ENCODE data around the gene DUSP2.

DUSP2 gene

GRCh38 chr2:96145036-96145847, at the start of gene DUSP2:
DUSP2 (minus strand) TSS chr2:96145440; CDS start chr2:96145354, 86 bp downstream.
- DNase-seq = no peak

GRCh38 chr2:96191937-96192670, 46.9 kb upstream of the DUSP2 start:
- no peak for DNase-seq

DNA sequence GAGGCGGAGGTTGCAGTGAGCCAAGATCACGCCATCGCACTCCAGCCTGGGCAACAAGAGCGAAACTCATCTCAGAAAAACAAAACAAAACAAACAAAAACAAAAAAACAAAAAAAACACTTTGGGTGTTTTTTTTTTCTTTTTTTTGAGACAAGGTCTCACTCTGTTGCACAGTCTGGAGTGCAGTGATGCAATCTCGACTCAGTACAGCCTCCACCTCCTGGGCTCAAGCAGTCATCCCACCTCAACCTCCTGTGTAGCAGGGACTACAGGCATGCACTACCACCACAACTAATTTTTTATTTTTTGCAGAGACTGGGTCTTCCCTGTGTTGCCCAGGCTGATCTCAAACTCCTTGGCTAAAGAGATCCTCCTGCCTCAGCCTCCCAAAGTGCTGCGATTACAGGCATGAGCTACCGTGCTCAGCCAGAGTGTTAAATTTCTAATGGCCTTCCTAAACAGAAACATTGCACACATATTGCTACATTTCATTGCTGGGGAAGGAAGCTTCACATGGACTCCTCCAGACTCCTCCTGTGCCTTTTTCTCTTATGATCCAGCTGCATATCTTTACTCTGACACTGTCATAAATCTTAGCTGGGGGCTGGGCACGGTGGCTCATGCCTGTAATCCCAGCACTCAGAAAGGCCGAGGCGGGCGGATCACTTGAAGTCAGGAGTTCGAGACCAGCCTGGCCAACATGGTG, 43.7 kb upstream of the DUSP2 start:
- DNase-seq = no peak

GRCh38 chr2:96186562-96186961, 41.3 kb upstream of the DUSP2 start:
- no peak for DNase-seq

GRCh38 chr2:96185516-96185915, 40.3 kb upstream of the DUSP2 start:
- DNase-seq = no peak

DNA sequence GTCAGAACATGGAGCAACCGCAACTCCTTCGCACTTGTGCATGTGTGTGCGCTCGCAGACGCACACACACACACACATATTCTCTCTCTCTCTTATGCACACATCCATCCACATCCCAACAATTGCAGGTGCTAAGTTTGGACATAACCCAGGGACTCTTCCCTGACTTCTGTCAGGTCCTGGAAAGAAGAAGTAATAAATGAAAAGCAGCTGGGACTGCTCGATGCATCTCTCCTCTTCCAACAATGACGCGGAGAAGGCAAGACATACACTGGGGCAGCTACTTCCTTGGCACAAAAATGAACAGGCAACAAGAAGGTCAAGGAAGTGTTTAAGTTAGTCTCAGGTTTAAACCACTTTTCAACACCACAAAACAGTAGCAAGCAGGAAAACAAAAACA, 39.7 kb upstream of the DUSP2 start:
- no peak for DNase-seq

- DNase-seq = no peak
These were observed 38.9 kb upstream of the DUSP2 start for GRCh38 chr2:96184188-96184587.

DNA sequence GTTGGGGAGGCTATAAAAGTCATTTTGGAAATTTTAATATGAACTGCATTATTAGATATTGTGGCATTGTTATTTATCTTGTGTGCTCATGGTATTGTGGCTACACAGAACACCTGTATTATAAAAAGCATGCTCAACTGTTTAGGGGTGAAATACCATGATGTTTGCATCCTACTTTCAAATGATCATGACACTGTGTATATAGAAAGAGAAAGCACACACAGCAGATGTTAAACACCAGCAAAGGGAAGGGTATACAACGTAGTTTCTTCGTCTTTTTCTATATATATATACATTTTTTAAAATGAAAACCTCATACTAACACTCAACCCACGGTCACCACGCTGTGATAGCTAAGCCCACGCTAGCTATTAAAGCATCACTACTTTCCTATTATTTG, 36.3 kb upstream of the DUSP2 start:
- DNase-seq = no peak

DNA sequence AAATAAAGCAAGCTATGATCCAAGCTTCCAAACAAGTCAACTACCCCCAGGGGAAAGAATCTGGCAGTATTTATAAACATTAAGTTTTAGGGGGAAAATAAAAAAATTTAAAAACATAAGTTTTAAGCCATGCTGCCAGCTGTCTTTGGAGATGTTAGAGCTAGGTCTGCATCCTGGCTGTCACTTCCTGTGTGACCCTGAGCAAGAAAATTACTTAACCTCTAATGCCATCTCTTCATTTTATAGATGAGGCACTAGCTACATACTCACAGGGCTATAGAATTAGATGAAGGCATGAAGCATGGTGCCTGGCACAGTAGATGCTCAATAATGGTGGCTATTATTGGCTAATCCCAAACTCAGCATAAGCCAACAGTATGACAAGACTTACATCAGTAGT, 35.3 kb upstream of the DUSP2 start:
- no peak for DNase-seq

- DNase-seq = no peak
These were observed 34.8 kb upstream of the DUSP2 start for GRCh38 chr2:96180002-96180401.

- no peak for DNase-seq
These were observed 31.4 kb upstream of the DUSP2 start for GRCh38 chr2:96176661-96177060.

DNA sequence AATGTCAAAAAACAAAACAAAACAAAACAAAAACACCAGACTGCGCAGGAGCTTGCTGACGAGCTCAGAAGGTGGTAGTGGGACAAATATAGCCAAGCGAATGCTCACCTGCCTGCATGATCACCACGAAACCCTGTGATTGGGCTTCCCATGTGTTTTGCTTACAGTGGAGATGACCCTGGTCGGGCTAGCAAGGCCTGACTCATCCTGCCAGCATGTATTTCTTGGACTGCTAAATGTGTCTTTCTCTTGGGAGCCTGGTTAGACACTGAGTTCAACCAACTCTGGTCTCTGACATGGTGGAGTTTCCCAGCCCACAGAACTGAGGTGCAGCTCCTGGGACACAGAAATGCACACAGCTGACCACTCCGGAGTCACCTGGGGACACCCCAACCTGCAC, 30.7 kb upstream of the DUSP2 start:
- no peak for DNase-seq

DNA sequence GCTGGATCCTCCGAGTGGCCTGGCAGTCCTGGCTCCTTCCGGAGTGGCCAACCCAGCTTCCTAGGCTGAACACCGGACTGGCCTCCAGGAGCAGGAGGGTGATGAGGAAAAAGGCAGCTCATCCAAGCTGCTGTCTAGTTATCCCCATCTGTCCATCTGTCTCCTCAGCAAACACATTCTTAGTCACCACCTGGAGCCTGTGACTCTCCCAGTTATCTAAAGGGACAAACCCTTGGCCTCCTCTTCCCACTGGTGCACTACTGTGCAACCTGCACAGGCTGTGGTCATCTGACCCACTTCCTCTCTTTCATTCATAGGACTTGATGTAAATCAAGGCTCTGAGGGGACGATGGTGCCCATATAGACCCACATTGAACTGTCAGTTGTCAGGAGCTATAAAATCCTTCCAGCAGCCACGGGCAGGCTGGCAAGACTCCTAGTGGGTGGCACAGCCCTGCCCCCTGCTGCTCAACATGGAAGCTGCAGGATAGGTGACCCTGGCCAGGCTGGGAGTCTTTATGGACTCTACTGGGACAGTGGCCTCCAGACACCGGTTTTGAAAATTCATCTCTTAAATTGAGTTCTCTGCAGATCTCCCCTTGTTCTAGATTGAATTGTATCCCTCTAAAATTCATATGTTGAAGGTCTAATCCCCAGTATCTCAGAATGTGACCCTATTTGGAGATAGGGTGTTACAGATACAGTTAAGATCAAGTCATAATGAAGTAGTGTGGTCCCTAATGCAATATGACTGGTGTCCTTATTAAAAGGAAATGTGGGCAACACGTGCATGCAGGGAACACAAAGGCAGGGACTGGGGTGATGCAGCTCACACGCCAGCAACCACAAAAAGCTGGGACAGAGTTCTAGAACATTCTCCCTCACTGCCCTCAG, 29.3 kb upstream of the DUSP2 start:
- DNase-seq = no peak

DNA sequence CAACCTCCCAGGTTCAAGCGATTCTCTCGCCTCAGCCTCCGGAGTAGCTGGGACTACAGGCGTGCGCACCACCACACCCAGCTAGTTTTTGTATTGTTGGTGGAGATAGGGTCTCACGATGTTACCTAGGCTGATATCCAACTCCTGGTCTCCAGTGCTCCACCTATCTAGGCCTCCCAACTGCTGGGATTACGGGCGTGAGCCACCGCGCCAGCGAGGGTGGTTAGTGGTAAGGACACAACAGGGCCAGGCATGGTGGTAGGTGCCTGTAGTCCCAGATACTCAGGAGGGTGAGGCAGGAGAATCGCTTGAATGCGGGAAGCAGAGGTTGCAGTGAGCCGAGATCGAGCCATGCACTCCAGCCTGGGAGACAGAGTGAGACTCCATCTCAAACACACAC, 26.6 kb upstream of the DUSP2 start:
- no peak for DNase-seq

DNA sequence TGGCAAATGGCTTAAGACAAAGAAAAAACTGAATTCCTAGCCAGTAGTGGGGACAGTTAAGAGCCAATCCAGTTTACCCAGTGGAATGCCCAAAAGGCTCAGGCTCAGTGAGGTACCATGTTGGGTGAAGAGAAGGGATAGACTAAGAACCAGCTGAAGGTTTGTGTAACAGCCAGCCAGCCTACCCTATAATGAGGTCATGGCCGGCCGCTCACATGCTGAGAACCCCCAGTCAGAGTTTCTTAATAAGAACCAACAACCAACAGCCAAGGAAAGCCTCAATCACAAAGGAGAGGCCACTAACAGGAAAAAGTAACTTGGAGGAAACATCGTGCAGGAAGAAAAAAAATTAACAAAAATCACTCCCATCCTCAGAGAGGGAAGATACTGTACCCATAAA, 25.4 kb upstream of the DUSP2 start:
- DNase-seq = no peak

DNA sequence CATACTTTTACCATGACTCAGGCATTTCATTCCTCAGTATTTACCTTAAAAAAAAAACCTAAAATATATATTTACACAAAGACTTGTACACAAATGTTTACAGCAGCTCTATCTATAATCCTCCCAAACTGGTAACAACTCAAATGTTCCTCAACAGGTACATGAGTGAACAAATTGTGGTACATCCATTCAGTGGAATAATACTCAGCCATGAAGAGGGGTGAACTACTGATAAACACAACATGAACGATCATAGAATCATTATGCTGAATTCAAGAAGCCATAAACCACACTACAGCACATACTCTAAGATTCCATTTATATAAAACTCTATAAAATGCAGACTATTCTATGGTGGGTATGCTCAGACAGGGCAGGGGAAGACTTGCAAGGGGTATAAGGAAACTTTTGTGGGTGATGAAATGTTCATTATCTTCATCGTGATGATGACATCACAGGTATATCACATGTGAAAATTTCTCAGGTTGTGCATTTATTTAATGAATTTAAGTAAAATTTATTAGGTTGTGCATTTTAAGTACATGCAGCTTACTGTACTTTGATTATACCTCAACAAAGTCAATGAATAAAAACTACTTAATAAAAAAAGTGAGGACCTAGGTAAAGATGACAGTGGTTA, 24.7 kb upstream of the DUSP2 start:
- DNase-seq = no peak

- no peak for DNase-seq
These were observed 22.3 kb upstream of the DUSP2 start for GRCh38 chr2:96167407-96168013.

GRCh38 chr2:96164459-96165184, 19.4 kb upstream of the DUSP2 start:
- no peak for DNase-seq

GRCh38 chr2:96163768-96164429, 18.7 kb upstream of the DUSP2 start:
- DNase-seq = no peak

DNA sequence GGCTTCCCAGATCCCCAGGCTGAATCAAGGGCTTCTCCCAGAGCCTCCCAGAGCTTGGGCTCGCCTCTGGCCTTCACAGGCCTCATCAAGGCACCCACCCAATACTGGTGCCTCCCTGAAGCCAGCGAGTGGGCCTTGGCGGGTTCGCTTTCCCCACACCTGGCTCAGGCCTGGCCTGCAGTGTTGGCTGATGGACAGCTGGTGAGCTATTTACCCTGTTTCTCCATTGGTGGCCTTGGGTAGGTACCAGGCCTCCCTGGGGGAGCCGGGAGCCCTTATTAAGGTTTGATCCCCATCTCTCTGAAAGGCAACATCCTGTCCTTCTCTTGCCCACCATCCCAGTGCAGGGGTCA, 18.2 kb upstream of the DUSP2 start:
- no peak for DNase-seq

DNA sequence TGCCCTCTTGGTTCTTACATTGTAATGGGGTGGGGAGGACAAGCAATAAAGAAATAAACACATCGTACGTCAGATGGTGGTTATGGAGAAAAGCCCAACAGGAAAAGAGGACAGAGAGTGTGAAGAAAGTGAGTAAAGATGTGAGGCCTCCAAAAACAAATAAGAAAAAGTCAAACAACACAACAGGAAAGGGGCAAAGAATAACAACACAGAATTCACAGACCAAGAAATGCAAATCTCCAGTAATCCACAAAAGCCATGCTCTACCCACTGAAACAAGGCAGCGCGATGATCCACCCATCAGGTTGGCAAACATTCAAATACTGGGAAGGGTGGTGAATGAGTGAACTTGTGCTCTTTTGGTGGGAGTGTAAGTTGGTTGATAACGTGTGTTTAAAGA, 16.7 kb upstream of the DUSP2 start:
- no peak for DNase-seq
